Measurements from ENCODE around the gene KLHL18. TPM values are rescaled to one million over a fixed set of nuclear protein-coding genes. Genes with fewer than 3 reads are reported as not detected.

The KLHL18 gene
- total RNA-seq, 1 experiment from 2014 or later, result 11.3 TPM

DNA sequence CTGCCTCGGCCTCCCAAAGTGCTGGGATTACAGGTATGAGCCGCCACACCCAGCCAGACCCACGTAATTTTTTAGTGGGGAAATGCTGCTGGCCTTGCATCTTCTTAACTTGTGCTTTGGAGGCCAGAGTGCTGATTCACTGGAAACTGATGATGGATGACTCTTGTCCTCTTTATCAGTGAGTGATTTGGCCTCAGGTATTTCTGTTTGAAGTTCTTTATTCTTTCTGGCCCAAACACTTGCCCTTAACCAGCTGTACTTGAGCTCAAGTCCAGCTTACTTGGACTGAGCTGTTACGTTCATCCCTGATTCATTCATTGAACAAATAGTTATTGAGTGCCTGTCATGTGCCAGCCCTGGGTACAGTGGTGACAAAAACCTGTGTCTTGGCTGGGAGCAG is 102.3 kb downstream of the KLHL18 start:
- no peak for DNase-seq (ENCODE audit: extremely low read depth, low read depth)

DNA sequence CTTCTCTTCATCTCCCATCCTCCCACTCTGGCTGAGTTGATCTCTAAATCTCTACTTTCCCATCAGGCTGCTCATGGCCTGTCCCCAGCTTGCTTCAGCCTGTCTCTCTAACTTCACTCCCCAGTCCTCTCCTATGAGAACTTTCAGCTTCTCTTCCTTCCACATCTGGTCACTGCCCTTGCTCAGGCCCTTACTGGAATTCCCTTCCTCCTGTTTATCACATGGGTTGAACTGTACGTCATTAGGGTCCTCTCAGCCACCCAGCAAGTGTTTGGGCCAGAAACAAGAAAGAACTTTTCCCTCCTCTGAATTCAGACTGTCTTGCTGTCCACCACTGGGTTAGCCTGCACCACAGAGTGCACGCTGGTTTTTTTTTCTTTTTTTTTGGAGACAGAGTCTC is 103.1 kb downstream of the KLHL18 start:
- no peak for DNase-seq (ENCODE audit: extremely low read depth, low read depth)

DNA sequence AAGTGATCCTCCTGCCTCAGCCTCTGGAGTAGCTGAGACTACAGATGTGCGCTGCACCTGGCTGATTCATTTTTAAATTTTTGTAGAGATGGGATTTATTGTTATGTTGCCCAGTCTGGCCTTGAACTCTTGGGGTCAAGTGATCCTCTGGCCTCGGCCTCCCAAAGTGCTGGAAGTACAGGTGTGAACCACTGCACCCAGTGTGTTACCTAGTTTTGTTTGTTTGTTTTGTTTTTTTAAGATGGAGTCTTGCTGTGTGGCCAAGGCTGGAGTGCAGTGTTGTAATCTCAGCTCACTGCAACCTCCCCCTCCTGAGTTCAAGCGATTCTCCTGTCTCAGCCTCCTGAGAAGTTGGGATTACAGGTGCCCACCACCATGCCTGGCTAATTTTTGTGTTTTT is 110.2 kb downstream of the KLHL18 start:
- DNase-seq (ENCODE audit: extremely low read depth, low read depth), result no peak

DNA sequence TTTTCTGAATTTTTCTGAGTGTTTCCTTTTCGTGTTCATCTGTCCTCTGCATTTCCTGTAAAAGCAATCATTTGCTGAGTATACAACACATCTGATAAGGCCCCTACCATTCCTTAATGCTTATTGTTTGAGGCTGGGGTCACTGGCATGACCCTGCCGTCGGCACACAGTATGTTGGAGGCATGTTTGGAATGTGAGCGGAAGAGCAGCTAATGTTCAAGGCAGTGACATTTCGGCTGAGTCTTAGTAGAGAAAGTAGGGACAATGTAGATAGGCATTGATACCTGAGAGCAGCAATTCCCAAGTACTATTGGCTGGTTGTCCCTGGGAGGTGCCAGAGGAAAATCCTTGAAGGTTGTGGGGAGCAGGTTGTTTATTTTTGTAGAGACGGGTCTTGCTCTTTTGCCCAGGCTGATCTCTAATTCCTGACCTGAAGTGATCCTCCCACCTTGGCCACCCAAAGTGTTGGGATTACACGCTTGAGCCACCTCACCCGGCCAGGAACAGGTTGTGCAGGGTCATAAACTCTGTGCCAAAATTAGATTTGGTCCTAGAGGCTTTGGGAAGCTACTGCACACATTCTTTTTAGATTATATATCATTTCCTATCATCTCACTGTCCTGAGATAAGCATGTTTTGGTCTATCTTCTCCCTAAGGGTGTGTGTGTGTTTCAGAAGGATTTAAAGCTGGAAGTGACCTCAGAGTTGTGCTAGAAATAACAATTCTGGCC is 111.6 kb downstream of the KLHL18 start:
- no peak for DNase-seq (ENCODE audit: extremely low read depth, low read depth)

DNA sequence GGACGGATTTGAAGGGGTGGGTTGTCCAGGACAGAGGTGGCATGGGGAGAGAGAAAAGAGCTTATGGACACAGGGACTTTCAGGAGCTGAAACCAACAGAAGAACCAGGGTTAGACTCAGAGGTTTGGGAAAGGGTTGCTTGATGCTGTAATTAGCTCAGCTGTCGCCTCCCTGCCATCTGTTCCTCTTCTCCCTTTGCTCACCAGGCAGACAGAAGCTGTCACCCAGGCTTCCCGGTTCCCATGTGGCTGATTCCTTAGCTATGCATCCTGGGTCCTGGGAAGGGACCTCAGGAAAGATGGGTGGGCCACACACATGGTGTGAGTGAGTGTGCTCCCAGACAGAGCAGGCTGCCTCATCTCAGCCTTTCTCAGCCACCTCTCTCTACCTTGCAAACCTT is 112.1 kb downstream of the KLHL18 start:
- DNase-seq (ENCODE audit: extremely low read depth, low read depth), result no peak

Small RNAs within 50 kb of the gene (small RNA-seq; reads per million reads assigned to genes)
- 1.1 to 5.4 reads per million in 2 experiments for gene SNORD13P3

Other genes with a start within 250 kb of the KLHL18 start
- gene SETD2, start 118.8 kb upstream of the KLHL18 start, total RNA-seq (2014; rRNA removed; shearing (Covaris generic)), result 14.1 and 17.6 TPM in 2 replicates
- gene KIF9, start 145 bp upstream of the KLHL18 start, total RNA-seq (2014; rRNA removed; shearing (Covaris generic)), result 7.0 and 13.1 TPM in 2 replicates
- 7.1 and 9.5 TPM in 2 replicates for gene PTPN23, start 98.1 kb downstream of the KLHL18 start, total RNA-seq (2014; rRNA removed; shearing (Covaris generic))
- 28.0 and 34.3 TPM in 2 replicates for gene SCAP, start 193.0 kb downstream of the KLHL18 start, total RNA-seq (2014; rRNA removed; shearing (Covaris generic))
- gene ELP6, start 230.8 kb downstream of the KLHL18 start, total RNA-seq (2014; rRNA removed; shearing (Covaris generic)), result 18.3 and 22.6 TPM in 2 replicates